ENCODE data around the gene DENND2C.

DENND2C gene

DNA sequence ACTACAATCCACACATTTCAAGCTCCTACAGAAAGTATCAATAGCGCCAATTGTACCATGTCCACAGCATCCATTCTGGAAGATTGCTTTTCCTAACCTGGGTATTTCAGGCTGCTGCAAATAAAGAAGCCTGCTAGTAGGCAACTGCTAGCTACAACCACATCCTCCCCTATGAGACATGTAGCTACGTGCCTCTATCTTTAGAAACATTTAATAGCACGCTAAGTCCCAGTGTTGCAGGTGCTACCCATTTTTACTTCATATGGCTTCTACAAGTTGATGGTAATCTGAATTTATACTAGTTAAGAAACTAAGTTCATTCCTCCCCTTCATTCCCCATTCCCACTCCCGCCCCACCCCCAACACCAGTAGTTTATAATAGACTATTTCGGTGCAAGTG lies 32.9 kb upstream of the DENND2C start:
- H4K20me1 ChIP-seq (ENCODE audit: insufficient read depth, low read length) = no peaks in the 10 kb centered on the region
- peaks cover 23% of the 10 kb centered on the region for H3K36me3 ChIP-seq (ENCODE audit: insufficient read depth, low read length)
- no peaks in the 10 kb centered on the region for H3K79me2 ChIP-seq (ENCODE audit: insufficient read depth, low read length)
- no peak for TF ChIP-seq EZH2 (IDR thresholded peaks at IDR 0.05; ENCODE audit: borderline replicate concordance, low read length)
- TF ChIP-seq, protein P1, sequence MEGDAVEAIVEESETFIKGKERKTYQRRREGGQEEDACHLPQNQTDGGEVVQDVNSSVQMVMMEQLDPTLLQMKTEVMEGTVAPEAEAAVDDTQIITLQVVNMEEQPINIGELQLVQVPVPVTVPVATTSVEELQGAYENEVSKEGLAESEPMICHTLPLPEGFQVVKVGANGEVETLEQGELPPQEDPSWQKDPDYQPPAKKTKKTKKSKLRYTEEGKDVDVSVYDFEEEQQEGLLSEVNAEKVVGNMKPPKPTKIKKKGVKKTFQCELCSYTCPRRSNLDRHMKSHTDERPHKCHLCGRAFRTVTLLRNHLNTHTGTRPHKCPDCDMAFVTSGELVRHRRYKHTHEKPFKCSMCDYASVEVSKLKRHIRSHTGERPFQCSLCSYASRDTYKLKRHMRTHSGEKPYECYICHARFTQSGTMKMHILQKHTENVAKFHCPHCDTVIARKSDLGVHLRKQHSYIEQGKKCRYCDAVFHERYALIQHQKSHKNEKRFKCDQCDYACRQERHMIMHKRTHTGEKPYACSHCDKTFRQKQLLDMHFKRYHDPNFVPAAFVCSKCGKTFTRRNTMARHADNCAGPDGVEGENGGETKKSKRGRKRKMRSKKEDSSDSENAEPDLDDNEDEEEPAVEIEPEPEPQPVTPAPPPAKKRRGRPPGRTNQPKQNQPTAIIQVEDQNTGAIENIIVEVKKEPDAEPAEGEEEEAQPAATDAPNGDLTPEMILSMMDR (IDR thresholded peaks at IDR 0.05; ENCODE audit: low read length) = no peak
- H3K27ac ChIP-seq (ENCODE audit: low read depth, low read length, poor library complexity, severe bottlenecking) = no peak overlapping the region
- no peaks in the 10 kb centered on the region for H3K27me3 ChIP-seq (ENCODE audit: insufficient read depth, low read length)
- H3K9me2 ChIP-seq (ENCODE audit: low read depth, low read length) = no peaks in the 10 kb centered on the region
- H3K9ac ChIP-seq (ENCODE audit: low read length) = no peak overlapping the region
- no peak overlapping the region for H2AFZ ChIP-seq (ENCODE audit: low read length)
- H3K4me1 ChIP-seq (ENCODE audit: insufficient read depth, low read length, severe bottlenecking) = no peaks in the 10 kb centered on the region
- no peak overlapping the region for H3K4me3 ChIP-seq (ENCODE audit: low read depth, low read length, poor library complexity, severe bottlenecking)
- no peaks in the 10 kb centered on the region for H3F3A ChIP-seq (ENCODE audit: insufficient read depth, low read length)
- H3K4me2 ChIP-seq (ENCODE audit: low read length) = no peak overlapping the region
- no peaks in the 10 kb centered on the region for H3K9me3 ChIP-seq (ENCODE audit: low read length)

DNA sequence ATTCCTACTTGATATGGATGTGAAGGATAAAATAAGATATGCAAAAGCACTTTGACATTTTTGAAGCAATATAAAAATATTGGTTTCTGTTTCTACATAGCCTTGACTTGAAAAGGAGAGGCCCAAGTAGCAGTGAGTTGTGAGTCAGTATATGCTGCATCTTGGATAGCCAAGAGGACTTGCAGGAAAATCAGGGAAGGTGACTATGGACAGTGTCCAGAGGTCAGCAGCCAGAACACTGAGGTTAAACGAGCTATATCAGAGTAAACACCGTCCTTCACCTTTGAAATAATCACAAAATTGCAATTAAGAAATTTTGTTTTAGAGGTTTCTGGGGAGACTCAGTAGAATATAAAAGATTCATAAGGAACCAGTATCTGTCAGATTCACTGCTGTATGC lies 32.1 kb upstream of the DENND2C start:
- TF ChIP-seq, protein P1 (IDR thresholded peaks at IDR 0.05; ENCODE audit: low read length) = no peak
- TF ChIP-seq EZH2 (IDR thresholded peaks at IDR 0.05; ENCODE audit: borderline replicate concordance, low read length) = no peak
- H2AFZ ChIP-seq (ENCODE audit: low read length) = no peak overlapping the region

DNA sequence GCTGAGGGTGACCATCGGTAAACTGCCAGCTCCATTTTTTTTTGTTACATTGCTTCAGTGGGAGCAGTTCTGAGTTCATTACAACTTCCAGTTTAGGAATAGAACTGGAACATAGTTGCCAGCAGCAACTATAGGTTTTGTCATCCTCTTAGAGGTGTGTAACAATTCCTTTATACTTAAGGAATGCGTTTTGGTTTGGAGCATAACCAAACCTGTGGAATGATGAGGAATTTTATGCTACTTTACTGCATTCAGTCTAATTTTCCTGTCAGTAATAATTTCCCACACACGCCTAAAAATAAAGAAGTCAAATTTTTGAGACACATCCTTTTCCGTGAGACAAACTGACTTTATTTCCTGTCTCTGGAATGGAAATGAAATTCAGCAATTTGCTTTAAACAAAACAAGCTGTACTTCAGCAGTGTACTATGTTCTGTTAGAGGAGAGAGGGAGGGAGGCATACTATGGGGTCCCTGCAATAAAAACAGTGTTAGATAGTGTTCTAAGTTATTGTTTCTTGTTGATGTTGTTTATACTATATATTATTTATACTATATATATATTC lies 30.3 kb upstream of the DENND2C start:
- Histone ChIP-seq H3K9me2 (ENCODE audit: low read depth, low read length) (no peaks in the 10 kb centered on the region), H2AFZ (ENCODE audit: low read length) (no peak overlapping the region), H3K4me2 (ENCODE audit: low read length) (no peak overlapping the region), H4K20me1 (ENCODE audit: insufficient read depth, low read length) (no peaks in the 10 kb centered on the region), H3K36me3 (ENCODE audit: insufficient read depth, low read length) (no peaks in the 10 kb centered on the region), H3K4me3 (ENCODE audit: low read depth, low read length, poor library complexity, severe bottlenecking) (no peak overlapping the region), H3K4me1 (ENCODE audit: insufficient read depth, low read length, severe bottlenecking) (no peaks in the 10 kb centered on the region), H3F3A (ENCODE audit: insufficient read depth, low read length) (no peaks in the 10 kb centered on the region), H3K27ac (ENCODE audit: low read depth, low read length, poor library complexity, severe bottlenecking) (no peak overlapping the region), H3K9ac (ENCODE audit: low read length) (no peak overlapping the region), H3K9me3 (ENCODE audit: low read length) (no peaks in the 10 kb centered on the region), H3K79me2 (ENCODE audit: insufficient read depth, low read length) (no peaks in the 10 kb centered on the region), H3K27me3 (ENCODE audit: insufficient read depth, low read length) (no peaks in the 10 kb centered on the region)
- TF ChIP-seq EZH2 (IDR thresholded peaks at IDR 0.05; ENCODE audit: borderline replicate concordance, low read length) = no peak
- TF ChIP-seq, protein P1 (IDR thresholded peaks at IDR 0.05; ENCODE audit: low read length) = no peak

More for the DNA sequence above, 32.1 kb upstream of the DENND2C start:
- Histone ChIP-seq H4K20me1 (ENCODE audit: insufficient read depth, low read length) (no peaks in the 10 kb centered on the region), H3K79me2 (ENCODE audit: insufficient read depth, low read length) (no peaks in the 10 kb centered on the region), H3K27ac (ENCODE audit: low read depth, low read length, poor library complexity, severe bottlenecking) (no peak overlapping the region), H3K9ac (ENCODE audit: low read length) (no peak overlapping the region), H3K36me3 (ENCODE audit: insufficient read depth, low read length) (peaks cover 15% of the 10 kb centered on the region), H3K4me3 (ENCODE audit: low read depth, low read length, poor library complexity, severe bottlenecking) (no peak overlapping the region), H3K27me3 (ENCODE audit: insufficient read depth, low read length) (no peaks in the 10 kb centered on the region), H3K4me2 (ENCODE audit: low read length) (no peak overlapping the region), H3K9me3 (ENCODE audit: low read length) (no peaks in the 10 kb centered on the region), H3K9me2 (ENCODE audit: low read depth, low read length) (no peaks in the 10 kb centered on the region), H3K4me1 (ENCODE audit: insufficient read depth, low read length, severe bottlenecking) (no peaks in the 10 kb centered on the region), H3F3A (ENCODE audit: insufficient read depth, low read length) (no peaks in the 10 kb centered on the region)

All from OCI-LY1 (cell line).